Activated naive CD8-positive, alpha-beta T cell treated with anti-CD3 and anti-CD28 coated beads, Interleukin-2, amount 10 ng/mL, durations not matched to agents 7 days and 5 days (primary cell): Measurements from ENCODE around the gene NHERF2. TPM values are rescaled to one million over a fixed set of nuclear protein-coding genes. Genes with fewer than 3 reads are reported as not detected.

Experiments used
- ATAC-seq: fragments of 150-1000 bp; cut with Tn5 transposase; one replicate; pipeline ENCODE4 v1.10.0; 2021; ENCODE audit warnings: low read depth, moderate library complexity
- POLR2A ChIA-PET: fragments of 350-600 bp; sonication (Branson Sonifier 250); formaldehyde crosslinking; loops from one replicate; lab custom pipeline; 2021; ENCODE audit warnings: antibody characterized with exemption; lab: Charles Lee
- DNase-seq: peaks from one replicate; pipeline ENCODE4 v3.0.0; 2021
- H3K27ac Mint-ChIP-seq: one replicate; pipeline ENCODE4 v1.8.0; 2022; ENCODE audit warnings: mild to moderate bottlenecking, mixed read lengths
- H3K27me3 Mint-ChIP-seq: one replicate; pipeline ENCODE4 v1.8.0; 2022; ENCODE audit warnings: mild to moderate bottlenecking, moderate library complexity, mixed read lengths
- H3K36me3 Mint-ChIP-seq: one replicate; pipeline ENCODE4 v1.8.0; 2021; ENCODE audit warnings: mild to moderate bottlenecking, mixed read lengths
- H3K4me1 Mint-ChIP-seq: one replicate; pipeline ENCODE4 v1.8.0; 2021; ENCODE audit warnings: mixed read lengths
- H3K4me3 Mint-ChIP-seq: one replicate; pipeline ENCODE4 v1.8.0; 2022; ENCODE audit warnings: mild to moderate bottlenecking, moderate library complexity, mixed read lengths
- H3K9me3 Mint-ChIP-seq: one replicate; pipeline ENCODE4 v1.8.0; 2021; ENCODE audit warnings: mixed read lengths
- total RNA-seq, 2 experiments: library from RNA; stranded (reverse); gene quantifications; one replicate each; pipeline ENCODE4 v1.2.3, GENCODE V29; 2021

NHERF2 gene
- total RNA-seq, 2 experiments from 2014 or later: 4.2 to 4.3 TPM

DNA sequence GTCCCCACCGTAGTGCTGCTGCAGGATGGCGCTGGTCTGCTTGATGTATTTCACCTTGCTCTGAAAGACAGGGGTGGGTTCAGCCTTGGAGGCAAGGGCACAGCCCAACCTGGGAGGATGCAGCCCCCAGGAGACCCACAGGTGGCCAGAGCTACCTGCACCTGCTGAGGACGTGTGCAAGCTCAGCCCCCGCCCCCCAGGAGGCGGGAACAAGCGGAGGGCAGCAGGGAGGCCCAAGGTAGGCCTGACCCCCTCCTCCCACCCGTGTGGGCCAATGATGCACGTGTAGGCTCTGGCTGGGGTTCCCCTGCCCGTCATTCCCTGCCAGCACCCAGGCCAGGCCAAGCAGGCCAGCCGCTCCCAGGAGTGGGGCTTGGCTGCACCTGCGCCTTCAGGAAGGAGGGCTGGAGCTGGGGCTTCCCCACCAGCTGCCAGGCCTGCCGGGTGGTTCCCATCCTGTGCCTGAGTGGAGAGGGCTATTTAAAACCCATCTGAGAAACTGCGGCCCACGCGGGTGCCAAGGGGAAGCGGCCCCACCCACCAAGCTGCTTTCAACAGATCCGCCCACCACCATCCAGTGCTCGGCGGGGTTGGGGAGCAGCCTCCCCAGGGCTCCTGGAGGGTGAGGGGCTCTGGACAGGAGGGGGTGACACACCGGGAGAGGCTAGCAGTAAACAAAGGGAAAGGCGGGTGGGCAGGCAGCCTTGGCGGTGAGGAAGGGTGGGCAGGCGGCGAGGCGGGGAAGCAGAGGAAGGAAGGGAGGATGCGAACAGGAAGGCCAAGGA is 17.2 kb downstream of the NHERF2 start:
- peaks cover 11% of the 10 kb centered on the region for H3K4me1 Mint-ChIP-seq
- peaks cover 3% of the 10 kb centered on the region for H3K36me3 Mint-ChIP-seq
- H3K27me3 Mint-ChIP-seq: no peaks in the 10 kb centered on the region
- DNase-seq (no peak), ATAC-seq (no peak)
- H3K9me3 Mint-ChIP-seq: no peaks in the 10 kb centered on the region
- POLR2A ChIA-PET: no interaction called here
- H3K27ac Mint-ChIP-seq: no peak overlapping the region
- H3K4me3 Mint-ChIP-seq: no peak overlapping the region

DNA sequence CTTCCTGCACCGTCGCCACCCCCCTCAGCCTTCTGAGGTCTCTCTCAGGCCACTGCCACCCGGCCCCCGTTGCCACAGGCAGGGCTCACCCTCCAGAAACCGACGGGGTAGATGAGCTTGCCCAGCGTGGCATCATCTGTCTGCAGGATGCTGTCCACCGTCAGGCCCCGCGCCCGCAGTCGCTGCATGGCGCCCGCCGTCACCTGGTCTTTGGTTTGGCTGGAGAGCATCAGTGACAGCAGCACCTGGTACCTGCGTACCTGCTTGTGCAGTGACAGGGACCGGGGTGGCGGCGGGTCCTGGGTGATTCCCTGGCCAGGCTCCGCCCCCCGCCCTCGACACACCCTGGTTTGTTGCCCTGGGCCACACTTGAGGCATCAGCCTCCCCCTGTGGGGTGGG is 17.8 kb downstream of the NHERF2 start:
- no peak overlapping the region for H3K27ac Mint-ChIP-seq
- POLR2A ChIA-PET: no interaction called here

DNA sequence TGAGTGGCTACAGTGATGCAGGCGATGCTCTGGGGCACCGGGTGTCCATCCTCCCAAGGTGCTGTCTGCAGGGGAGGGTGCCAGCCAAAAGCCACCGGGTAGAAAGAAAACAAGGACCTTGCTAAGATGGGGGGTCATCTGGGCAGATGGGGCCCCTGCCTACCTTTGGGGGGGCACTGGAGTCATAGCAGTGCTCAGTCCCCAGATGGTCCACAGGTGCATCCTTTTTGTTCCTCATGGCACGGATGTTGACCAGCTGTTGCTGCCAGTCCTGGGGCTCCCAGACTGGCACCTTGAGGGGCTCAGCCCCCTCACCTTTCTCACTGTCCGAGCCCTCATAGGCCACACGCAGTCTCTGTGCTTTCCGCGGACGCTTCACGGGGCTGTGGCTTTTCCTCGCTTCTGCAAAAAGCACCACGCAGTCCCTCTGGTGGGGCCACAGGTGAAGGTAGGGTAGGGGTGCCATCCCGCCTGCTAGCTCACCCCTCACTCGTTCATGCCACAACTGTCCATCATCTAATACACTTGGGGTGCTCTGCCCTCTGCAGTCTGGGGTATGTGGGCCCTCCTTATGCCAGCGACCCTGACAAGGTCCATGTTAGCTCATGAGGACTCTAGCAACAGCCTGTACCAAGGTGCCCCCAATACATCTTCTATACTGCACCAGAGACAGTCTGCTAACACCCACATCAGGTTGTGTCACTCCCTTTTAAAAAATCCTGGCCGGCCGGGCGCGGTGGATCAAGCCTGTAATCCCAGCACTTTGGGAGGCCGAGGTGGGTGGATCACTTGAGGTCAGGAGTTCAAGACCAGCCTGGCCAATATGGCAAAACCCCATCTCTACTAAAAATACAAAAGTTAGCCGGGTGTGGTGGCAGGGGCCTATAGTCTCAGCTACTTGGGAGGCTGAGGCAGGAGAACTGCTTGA is 19.5 kb downstream of the NHERF2 start:
- Mint-ChIP-seq H3K4me3 (peak overlapping the region; percentile 94), H3K27me3 (no peaks in the 10 kb centered on the region), H3K36me3 (peaks cover 4% of the 10 kb centered on the region), H3K27ac (no peak overlapping the region), H3K9me3 (no peaks in the 10 kb centered on the region), H3K4me1 (peaks cover 13% of the 10 kb centered on the region)
- DNase-seq: no peak
- POLR2A ChIA-PET: interaction anchor here (0.8 to 3.2 kb wide), 5 partner anchors 10 to 109 kb away, joined by 3 to 26 read pairs (median 8); partner anchors contain the start of genes RPS2 and TRAF7
- no peak for ATAC-seq

More for the DNA sequence above, 17.8 kb downstream of the NHERF2 start:
- DNase-seq (no peak), ATAC-seq (no peak)
- peaks cover 13% of the 10 kb centered on the region for H3K4me1 Mint-ChIP-seq
- no peak overlapping the region for H3K4me3 Mint-ChIP-seq
- H3K9me3 Mint-ChIP-seq: no peaks in the 10 kb centered on the region
- H3K27me3 Mint-ChIP-seq: no peaks in the 10 kb centered on the region
- peaks cover 3% of the 10 kb centered on the region for H3K36me3 Mint-ChIP-seq

DNA sequence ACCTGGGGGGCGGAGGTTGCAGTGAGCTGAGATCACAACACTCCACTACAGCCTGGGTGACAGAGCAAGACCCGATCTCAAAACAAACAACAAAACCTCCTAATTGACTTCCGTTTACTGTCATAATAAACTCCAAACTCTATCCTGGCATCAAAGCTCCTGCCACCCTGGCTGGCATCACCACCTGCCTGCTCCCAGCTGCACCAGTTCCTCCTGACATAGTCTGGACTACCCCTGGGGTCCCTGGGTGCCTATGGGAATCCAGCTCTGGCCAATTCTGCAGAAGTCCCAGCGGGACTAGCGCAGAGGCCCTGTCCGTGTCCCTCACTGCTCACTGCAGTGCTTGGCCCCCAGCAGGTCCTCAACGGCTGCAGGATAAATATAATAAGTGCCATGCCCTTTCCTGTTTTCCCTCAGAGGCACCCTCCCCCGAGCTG is 20.2 kb downstream of the NHERF2 start:
- no peaks in the 10 kb centered on the region for H3K27me3 Mint-ChIP-seq
- no peaks in the 10 kb centered on the region for H3K9me3 Mint-ChIP-seq

DNA sequence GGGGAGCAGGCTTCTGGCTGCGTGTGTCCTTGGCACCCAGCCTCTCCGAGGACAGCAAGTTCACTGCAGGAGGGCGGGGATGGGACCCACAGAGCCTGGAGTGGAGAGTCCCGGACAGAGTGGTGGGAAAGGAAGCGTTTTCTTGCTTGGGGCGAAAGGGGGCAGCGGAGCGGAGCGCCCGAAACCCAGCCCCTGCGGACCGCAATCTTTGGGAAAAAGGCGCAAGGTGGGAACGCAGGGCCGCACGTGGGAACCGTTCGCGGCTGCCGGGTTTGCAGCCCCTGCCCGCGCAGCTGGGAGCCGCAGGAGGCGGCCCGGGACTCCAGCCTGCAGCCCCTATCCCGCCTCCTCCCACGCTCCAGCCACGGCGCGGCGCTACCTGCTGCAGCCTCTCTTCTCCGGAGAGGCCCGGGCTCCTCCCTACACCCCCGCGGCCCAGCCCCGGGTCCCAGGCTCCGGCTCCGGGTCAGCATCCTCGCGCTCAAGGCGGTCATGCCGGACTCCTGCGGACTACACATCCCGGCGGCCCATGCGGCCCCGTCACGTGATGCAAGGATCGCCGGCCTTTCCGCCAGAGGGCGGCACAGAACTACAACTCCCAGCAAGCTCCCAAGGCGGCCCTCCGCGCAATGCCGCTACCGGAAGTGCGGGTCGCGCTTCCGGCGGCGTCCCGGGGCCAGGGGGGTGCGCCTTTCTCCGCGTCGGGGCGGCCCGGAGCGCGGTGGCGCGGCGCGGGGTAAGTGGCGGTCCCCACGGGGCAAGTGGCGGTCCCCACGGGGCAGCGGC is 20.8 kb downstream of the NHERF2 start, which contains the start of the genes NTHL1 and TSC2:
TSS of gene NTHL1 (minus strand) at position 505 of the 786 bp plus-strand sequence. CDS start at position 494, 11 bp downstream.
TSS of gene TSC2 (plus strand) at position 656 of the 786 bp plus-strand sequence. CDS start 631 bp downstream, outside the sequence.
- H3K4me1 Mint-ChIP-seq: peaks cover 13% of the 10 kb centered on the region
- DNase-seq (peak; percentile 95), ATAC-seq (peak; percentile 89)
- H3K36me3 Mint-ChIP-seq: peaks cover 5% of the 10 kb centered on the region
- no peaks in the 10 kb centered on the region for H3K27me3 Mint-ChIP-seq
- POLR2A ChIA-PET: interaction anchor here (0.6 to 3.2 kb wide), 14 partner anchors 8 to 265 kb away, joined by 3 to 26 read pairs (median 4); partner anchors contain the start of genes NHERF2, NUBP2, RPS2 and SPSB3
- H3K27ac Mint-ChIP-seq: peak within 1 kb of the TSS; percentile 80
- H3K9me3 Mint-ChIP-seq: no peaks in the 10 kb centered on the region
- H3K4me3 Mint-ChIP-seq: peak within 1 kb of the TSS; percentile 94

More for the DNA sequence above, 20.2 kb downstream of the NHERF2 start:
- POLR2A ChIA-PET: interaction anchor here (0.8 to 3.2 kb wide), 6 partner anchors 9 to 108 kb away, joined by 3 to 26 read pairs (median 8); partner anchors contain the start of genes RPS2 and TRAF7
- ATAC-seq (no peak), DNase-seq (no peak)
- Mint-ChIP-seq H3K4me3 (peak overlapping the region; percentile 94), H3K4me1 (peaks cover 13% of the 10 kb centered on the region), H3K36me3 (peaks cover 5% of the 10 kb centered on the region), H3K27ac (peak overlapping the region; percentile 79)

DNA sequence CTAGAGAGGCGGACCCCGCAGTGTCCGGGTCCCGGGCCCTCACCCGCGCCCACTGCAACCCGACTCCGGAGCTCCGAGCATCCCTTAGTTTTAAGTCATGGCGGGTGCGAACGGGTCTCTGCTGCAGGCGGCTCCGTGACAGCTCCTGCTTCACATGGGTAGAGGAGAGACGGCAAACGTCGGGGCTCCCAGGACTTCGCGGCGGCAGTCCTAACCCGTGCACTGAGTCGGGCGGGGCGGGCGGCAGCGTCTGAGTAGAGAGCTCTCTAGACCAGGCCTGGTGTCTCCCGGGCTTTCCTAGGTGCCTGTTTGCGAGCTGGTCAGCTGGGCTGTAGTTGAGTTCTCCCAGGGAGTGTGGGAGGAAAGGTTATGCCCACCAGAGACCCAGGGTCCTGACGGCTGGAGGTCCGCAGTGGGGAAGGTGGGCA is 21.4 kb downstream of the NHERF2 start:
- Mint-ChIP-seq H3K27me3 (no peaks in the 10 kb centered on the region), H3K36me3 (peaks cover 5% of the 10 kb centered on the region), H3K4me3 (peak overlapping the region; percentile 94), H3K9me3 (no peaks in the 10 kb centered on the region), H3K27ac (peak overlapping the region; percentile 80), H3K4me1 (peaks cover 13% of the 10 kb centered on the region)
- no peak for DNase-seq
- POLR2A ChIA-PET: interaction anchor here (0.8 to 3.2 kb wide), 11 partner anchors 16 to 266 kb away, joined by 3 to 26 read pairs (median 4); partner anchors contain the start of genes NHERF2, NUBP2, RPS2 and SPSB3
- peak; percentile 25 for ATAC-seq

DNA sequence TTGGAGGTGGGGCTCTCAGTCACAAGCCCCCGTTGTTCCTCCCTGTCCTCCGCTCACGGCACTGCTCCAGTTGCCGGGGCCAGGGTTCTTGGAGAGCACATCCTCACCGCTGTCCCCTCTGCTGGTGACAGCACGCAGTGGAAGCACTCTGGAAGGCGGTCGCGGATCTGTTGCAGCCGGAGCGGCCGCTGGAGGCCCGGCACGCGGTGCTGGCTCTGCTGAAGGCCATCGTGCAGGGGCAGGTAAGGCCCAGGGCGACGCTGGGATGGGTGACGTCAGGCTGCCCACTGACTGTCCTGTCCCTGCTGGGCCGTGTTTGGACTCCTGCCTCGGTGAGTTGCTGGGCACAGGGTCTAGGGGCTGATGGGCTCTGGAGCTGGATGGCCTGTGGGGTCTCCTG is 26.5 kb downstream of the NHERF2 start:
- Mint-ChIP-seq H3K4me3 (no peak overlapping the region), H3K9me3 (no peaks in the 10 kb centered on the region)
- no peak for ATAC-seq

DNA sequence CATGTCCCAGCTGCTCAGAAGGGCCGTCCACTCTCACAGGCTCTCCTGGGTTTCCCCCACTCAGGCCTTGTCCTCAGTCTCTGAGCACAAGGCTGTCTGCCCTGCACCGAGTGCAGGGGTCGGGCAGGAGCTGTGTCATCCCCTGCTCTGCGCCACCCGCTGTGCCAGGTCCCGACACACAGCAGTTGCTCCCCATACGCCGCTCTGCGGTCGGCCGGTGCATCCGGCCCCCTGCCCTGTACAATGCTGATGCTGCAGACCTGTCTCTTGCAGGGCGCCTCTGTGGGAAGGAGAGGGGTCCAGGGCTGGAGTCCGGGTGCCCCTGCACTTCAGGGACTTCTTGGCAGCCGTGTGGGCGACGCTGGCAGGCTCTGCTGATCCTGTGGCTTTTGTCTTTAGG is 27.2 kb downstream of the NHERF2 start:
- POLR2A ChIA-PET: no interaction called here
- Mint-ChIP-seq H3K4me1 (peaks cover 1% of the 10 kb centered on the region), H3K36me3 (peaks cover 2% of the 10 kb centered on the region), H3K27ac (no peak overlapping the region), H3K27me3 (no peaks in the 10 kb centered on the region), H3K4me3 (no peak overlapping the region), H3K9me3 (no peaks in the 10 kb centered on the region)
- DNase-seq (no peak), ATAC-seq (no peak)

More for the DNA sequence above, 26.5 kb downstream of the NHERF2 start:
- POLR2A ChIA-PET: no interaction called here
- Mint-ChIP-seq H3K4me1 (peaks cover 8% of the 10 kb centered on the region), H3K36me3 (peaks cover 2% of the 10 kb centered on the region), H3K27ac (no peak overlapping the region), H3K27me3 (no peaks in the 10 kb centered on the region)
- no peak for DNase-seq

DNA sequence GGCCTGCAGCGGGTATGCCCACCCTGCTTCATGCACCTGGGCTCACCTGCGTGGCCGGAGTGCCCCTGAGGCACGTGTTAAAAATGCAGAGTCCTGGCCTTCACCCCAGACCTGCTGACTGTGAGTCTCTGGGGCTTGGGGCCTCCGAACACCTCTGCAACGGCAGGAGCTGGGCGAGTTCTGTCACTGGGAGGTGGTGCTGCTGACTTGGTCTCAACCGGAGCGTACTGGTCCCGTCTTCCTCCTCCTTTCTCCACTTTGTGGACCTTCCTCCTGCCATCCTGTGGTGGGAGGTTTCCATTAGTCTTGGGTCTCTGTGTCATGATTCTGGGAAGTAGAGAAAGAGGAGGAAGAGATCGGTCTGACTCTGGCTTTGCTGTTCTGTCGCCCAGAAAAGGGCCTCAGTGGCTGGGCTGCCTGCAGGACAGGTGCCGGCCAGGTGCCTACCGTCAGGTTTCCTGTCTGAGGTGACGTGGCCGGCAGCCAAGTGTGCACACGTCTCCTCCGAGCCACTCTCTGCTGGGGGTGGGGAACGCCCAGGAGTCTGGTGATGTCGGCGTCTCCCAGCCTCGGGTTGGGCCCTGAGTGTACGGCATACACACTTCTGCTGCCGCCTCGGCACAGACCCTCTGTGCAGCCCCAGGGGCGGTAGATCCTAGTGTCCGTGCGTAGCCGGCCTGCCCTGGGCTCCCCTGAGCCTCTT is 28.0 kb downstream of the NHERF2 start:
- DNase-seq: no peak
- Mint-ChIP-seq H3K9me3 (no peaks in the 10 kb centered on the region), H3K36me3 (peaks cover 2% of the 10 kb centered on the region), H3K27me3 (no peaks in the 10 kb centered on the region), H3K4me3 (no peak overlapping the region), H3K4me1 (no peaks in the 10 kb centered on the region), H3K27ac (no peak overlapping the region)
- no peak for ATAC-seq
- POLR2A ChIA-PET: no interaction called here

DNA sequence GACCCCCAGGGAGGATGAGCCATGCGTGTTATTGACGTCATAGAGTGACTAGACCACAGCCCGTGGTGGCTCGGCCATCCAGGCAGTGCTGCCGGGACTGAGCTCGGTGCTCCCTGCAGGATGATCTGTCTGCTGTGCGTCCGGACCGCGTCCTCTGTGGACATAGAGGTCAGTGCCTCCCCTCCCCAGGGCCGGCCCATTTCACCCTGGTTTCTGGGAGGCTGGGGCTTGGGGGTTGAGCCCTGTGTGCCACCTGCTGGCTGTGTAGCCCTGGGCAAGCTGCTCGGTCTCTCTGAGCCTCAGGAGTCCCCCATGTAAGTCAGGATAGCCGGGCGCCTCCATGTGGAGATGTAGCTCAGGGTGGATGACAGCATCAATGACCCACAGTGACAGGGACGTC is 29.4 kb downstream of the NHERF2 start:
- no peaks in the 10 kb centered on the region for H3K4me1 Mint-ChIP-seq
- no peak overlapping the region for H3K4me3 Mint-ChIP-seq
- no peak overlapping the region for H3K27ac Mint-ChIP-seq
- no peaks in the 10 kb centered on the region for H3K9me3 Mint-ChIP-seq
- DNase-seq (no peak), ATAC-seq (peak; percentile 37)
- H3K36me3 Mint-ChIP-seq: peaks cover 2% of the 10 kb centered on the region
- H3K27me3 Mint-ChIP-seq: no peaks in the 10 kb centered on the region
- POLR2A ChIA-PET: interaction anchor here (0.7 to 1.0 kb wide), 2 partner anchors 9 to 44 kb away, joined by 4 to 5 read pairs; partner anchors contain the start of genes NTHL1 and TSC2

DNA sequence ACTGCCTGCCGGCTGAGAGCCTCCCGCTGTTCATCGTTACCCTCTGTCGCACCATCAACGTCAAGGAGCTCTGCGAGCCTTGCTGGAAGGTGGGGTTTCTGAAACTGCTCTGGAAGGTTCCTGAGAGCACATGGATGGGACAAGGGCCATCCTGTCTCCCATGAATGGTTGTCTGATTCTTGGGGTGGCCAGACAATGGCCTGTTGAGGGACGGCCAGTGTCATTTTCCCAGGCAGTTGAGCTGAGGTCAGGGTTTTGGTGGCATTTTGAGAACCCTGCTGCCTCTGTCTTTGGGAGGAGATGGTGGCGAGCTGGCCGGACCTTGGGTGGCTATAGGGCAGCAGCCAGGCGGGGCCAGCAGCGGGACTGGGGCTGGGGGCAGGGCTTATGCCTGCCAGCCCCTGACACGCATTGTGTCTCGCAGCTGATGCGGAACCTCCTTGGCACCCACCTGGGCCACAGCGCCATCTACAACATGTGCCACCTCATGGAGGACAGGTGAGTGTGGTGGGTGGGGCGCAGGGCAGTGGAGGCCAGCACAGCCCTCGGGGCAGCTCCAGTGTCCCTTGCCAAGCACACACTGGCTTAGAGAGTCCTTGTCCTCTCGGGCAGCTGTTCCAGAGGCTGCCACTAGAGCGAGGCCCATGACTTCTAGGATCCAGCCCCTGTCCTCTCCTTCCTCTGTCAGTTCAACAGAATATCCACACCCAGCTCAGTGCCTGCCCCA is 30.1 kb downstream of the NHERF2 start:
- Mint-ChIP-seq H3K4me3 (no peak overlapping the region), H3K36me3 (no peaks in the 10 kb centered on the region), H3K27me3 (no peaks in the 10 kb centered on the region), H3K27ac (no peak overlapping the region), H3K9me3 (no peaks in the 10 kb centered on the region), H3K4me1 (no peaks in the 10 kb centered on the region)
- POLR2A ChIA-PET: interaction anchor here (0.8 kb wide), 1 partner anchor 98 kb away, joined by 3 read pairs; the partner anchor contains the start of gene TRAF7
- no peak for DNase-seq
- ATAC-seq: no peak
